Neural crest cell (in vitro differentiated cells): ENCODE results near the gene NSD1. TPM values are rescaled to one million over a fixed set of nuclear protein-coding genes. Genes with fewer than 3 reads are reported as not detected.
"Not testable (repeated sequence)": the region's sequence is repeated elsewhere in the genome, so short reads cannot be mapped to it uniquely, and the experiment has no call there.

Experiments
- DNase-seq: peaks from one replicate; pipeline ENCODE4 v3.0.0; 2021; ENCODE audit warnings: low read depth, mixed read lengths, low spot score
- H3K27ac Mint-ChIP-seq: one replicate; pipeline ENCODE4 v1.8.0; 2021; ENCODE audit warnings: mild to moderate bottlenecking, mixed read lengths; ENCODE audit not compliant: unreplicated experiment
- H3K27me3 Mint-ChIP-seq: 2 replicates; pipeline ENCODE4 v1.8.0; 2021; ENCODE audit warnings: low read depth, mild to moderate bottlenecking, mixed read lengths
- H3K36me3 Mint-ChIP-seq: 2 replicates; pipeline ENCODE4 v1.8.0; 2021; ENCODE audit warnings: low read depth, mild to moderate bottlenecking, mixed read lengths
- H3K4me1 Mint-ChIP-seq: 2 replicates; pipeline ENCODE4 v1.8.0; 2021; ENCODE audit warnings: mixed read lengths
- H3K4me3 Mint-ChIP-seq: one replicate; pipeline ENCODE4 v1.8.0; 2021; ENCODE audit warnings: mild to moderate bottlenecking, mixed read lengths
- H3K9me3 Mint-ChIP-seq: 2 replicates; pipeline ENCODE4 v1.8.0; 2021; ENCODE audit warnings: mixed read lengths
- CTCF ChIP-seq: fragments of 200-600 bp; sonication (generic); conservative IDR thresholded peaks from 2 replicates; pipeline ENCODE4 v1.5.0; 2021; ENCODE audit warnings: antibody characterized with exemption, mild to moderate bottlenecking
- total RNA-seq: library from RNA; stranded (reverse); gene quantifications from 2 replicates; pipeline ENCODE4 v1.2.1, GENCODE V29; 2021

NSD1 gene
- total RNA-seq, 1 donor from 2014 or later, result 122 TPM

- Mint-ChIP-seq H3K4me3 (no peak overlapping the region), H3K9me3 (no peaks in the 10 kb centered on the region), H3K4me1 (no peaks in the 10 kb centered on the region), H3K27me3 (no peaks in the 10 kb centered on the region), H3K36me3 (peaks cover 14% of the 10 kb centered on the region), H3K27ac (no peak overlapping the region)
- no peak for DNase-seq
- TF ChIP-seq CTCF, result no peak
These were observed 116.4 kb downstream of the NSD1 start for GRCh38 chr5:177249761-177250537.

GRCh38 chr5:177253252-177253651, 119.7 kb downstream of the NSD1 start:
- Mint-ChIP-seq H3K27me3 (no peaks in the 10 kb centered on the region), H3K4me3 (no peak overlapping the region)

DNA sequence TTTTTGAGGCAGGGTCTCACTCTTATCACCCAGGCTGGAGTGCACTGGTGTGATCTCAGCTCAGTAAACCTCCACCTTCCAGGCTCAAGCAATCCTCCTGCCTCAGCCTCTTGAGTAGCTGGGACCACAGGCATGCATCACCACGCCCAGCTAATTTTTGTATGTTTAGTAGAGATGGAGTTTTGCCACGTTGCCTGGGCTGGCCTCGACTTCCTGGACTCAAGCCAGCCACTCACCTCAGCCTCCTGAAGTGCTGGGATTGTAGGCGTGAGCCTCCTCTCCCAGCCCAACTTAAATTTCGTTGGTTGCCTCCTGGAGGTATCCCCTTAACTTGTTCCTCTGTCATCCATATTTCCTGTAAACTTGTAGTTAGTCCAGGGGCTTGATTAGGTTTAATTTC, 122.7 kb downstream of the NSD1 start:
- Mint-ChIP-seq H3K27ac (no peak overlapping the region), H3K9me3 (no peaks in the 10 kb centered on the region), H3K36me3 (peaks cover 8% of the 10 kb centered on the region), H3K27me3 (no peaks in the 10 kb centered on the region), H3K4me1 (no peaks in the 10 kb centered on the region), H3K4me3 (no peak overlapping the region)
- no peak for DNase-seq
- no peak for TF ChIP-seq CTCF

More at GRCh38 chr5:177253252-177253651, 119.7 kb downstream of the NSD1 start:
- H3K27ac Mint-ChIP-seq, result no peak overlapping the region
- TF ChIP-seq CTCF, result no peak
- no peaks in the 10 kb centered on the region for H3K4me1 Mint-ChIP-seq
- DNase-seq, result no peak
- no peaks in the 10 kb centered on the region for H3K9me3 Mint-ChIP-seq
- H3K36me3 Mint-ChIP-seq, result peaks cover 10% of the 10 kb centered on the region

GRCh38 chr5:177258711-177259110, 125.1 kb downstream of the NSD1 start:
- H3K36me3 Mint-ChIP-seq, result peaks cover 14% of the 10 kb centered on the region
- H3K4me3 Mint-ChIP-seq, H3K9me3 Mint-ChIP-seq, H3K27ac Mint-ChIP-seq, H3K4me1 Mint-ChIP-seq, DNase-seq, H3K27me3 Mint-ChIP-seq: not testable (repeated sequence)

DNA sequence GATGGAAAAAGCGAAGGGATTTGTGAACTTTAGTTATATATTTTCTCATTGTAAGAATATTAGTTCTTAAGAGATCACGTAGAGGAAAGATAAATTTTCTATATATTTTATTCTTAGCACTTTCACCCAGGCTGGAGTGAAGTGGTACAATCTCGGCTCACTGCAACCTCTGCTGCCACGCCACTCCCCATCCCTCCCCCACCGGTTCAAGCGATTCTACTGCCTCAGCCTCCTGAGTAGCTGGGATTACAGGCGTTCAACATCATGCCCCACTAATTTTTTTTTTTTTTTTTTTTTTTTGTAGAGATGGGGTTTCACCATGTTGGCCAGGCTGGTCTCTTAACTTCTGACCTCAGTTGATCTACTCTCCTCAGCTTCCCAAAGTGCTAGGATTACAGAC, 127.4 kb downstream of the NSD1 start:
- no peaks in the 10 kb centered on the region for H3K27me3 Mint-ChIP-seq
- H3K36me3 Mint-ChIP-seq, result peaks cover 23% of the 10 kb centered on the region
- no peak overlapping the region for H3K27ac Mint-ChIP-seq

More for the DNA sequence above, 127.4 kb downstream of the NSD1 start:
- Mint-ChIP-seq H3K4me1 (no peaks in the 10 kb centered on the region), H3K9me3 (no peaks in the 10 kb centered on the region), H3K4me3 (no peak overlapping the region)
- TF ChIP-seq CTCF, result no peak
- no peak for DNase-seq
